MCF 10A (cell line): ENCODE measurements around the gene RAP1GAP. TPM values are rescaled to one million over a fixed set of nuclear protein-coding genes. Genes with fewer than 3 reads are reported as not detected.
"Not testable (repeated sequence)": the region's sequence is repeated elsewhere in the genome, so short reads cannot be mapped to it uniquely, and the experiment has no call there.

Experiments
- BruUV-seq: library from RNA; stranded (reverse); fragments of 400-500 nt; replicated peaks from 2 replicates; lab custom pipeline; 2021; lab: Mats Ljungman, UMichigan
- CTCF ChIA-PET: fragments of 300-600 bp; sonication (Branson Sonifier 250); formaldehyde crosslinking; extraction: SDS; loops from one replicate; lab custom pipeline; 2021; ENCODE audit warnings: antibody characterized with exemption, inconsistent platforms; lab: Yijun Ruan, JAX
- POLR2A ChIA-PET: fragments of 300-600, 350-650 bp; sonication (Branson Sonifier 250); formaldehyde crosslinking; extraction: SDS; loops from one replicate; lab custom pipeline; 2020; ENCODE audit warnings: antibody characterized with exemption, inconsistent platforms; lab: Yijun Ruan, JAX
- DNase-seq: peaks from one replicate; pipeline ENCODE4 v3.0.0-alpha.2; 2018; ENCODE audit not compliant: unreplicated experiment
- H3K27ac Mint-ChIP-seq: one replicate; pipeline ENCODE4 v1.8.0; 2022; ENCODE audit warnings: mild to moderate bottlenecking, low read depth, mixed read lengths; ENCODE audit not compliant: unreplicated experiment
- H3K27me3 Mint-ChIP-seq: one replicate; pipeline ENCODE4 v1.8.0; 2022; ENCODE audit warnings: mixed read lengths; ENCODE audit not compliant: insufficient read depth, unreplicated experiment
- H3K36me3 Mint-ChIP-seq: one replicate; pipeline ENCODE4 v1.8.0; 2022; ENCODE audit warnings: mild to moderate bottlenecking, moderate library complexity, mixed read lengths; ENCODE audit not compliant: insufficient read depth, unreplicated experiment
- H3K4me1 Mint-ChIP-seq: one replicate; pipeline ENCODE4 v1.8.0; 2022; ENCODE audit warnings: mixed read lengths; ENCODE audit not compliant: insufficient read depth, unreplicated experiment
- H3K4me3 Mint-ChIP-seq: one replicate; pipeline ENCODE4 v1.8.0; 2022; ENCODE audit warnings: mild to moderate bottlenecking, moderate library complexity, mixed read lengths; ENCODE audit not compliant: unreplicated experiment
- H3K9me3 Mint-ChIP-seq: one replicate; pipeline ENCODE4 v1.8.0; 2022; ENCODE audit warnings: mixed read lengths; ENCODE audit not compliant: unreplicated experiment
- CTCF ChIP-seq: fragments of 200-600 bp; IDR thresholded peaks from one replicate; pipeline ENCODE4 v1.8.0; 2022; ENCODE audit warnings: antibody characterized with exemption, mild to moderate bottlenecking; ENCODE audit not compliant: unreplicated experiment
- intact Hi-C: fragments of 100-400 bp; cut with micrococcal nuclease; formaldehyde crosslinking; loops from 2 replicates; pipeline ENCODE4 v1.14.1; 2022
- total RNA-seq: library from RNA; stranded (reverse); gene quantifications from 2 replicates; pipeline ENCODE4 v1.2.3, GENCODE V29; 2022

The RAP1GAP gene
- total RNA-seq, 1 experiment from 2014 or later, result not detected

- BruUV-seq, result no TSS peak
- no peak overlapping the region for H3K4me3 Mint-ChIP-seq
- H3K36me3 Mint-ChIP-seq, result no peaks in the 10 kb centered on the region
- peak; percentile 18 for DNase-seq
- intact Hi-C loops, result no loop called here
- no peaks in the 10 kb centered on the region for H3K9me3 Mint-ChIP-seq
- H3K27me3 Mint-ChIP-seq, result no peaks in the 10 kb centered on the region
- no peak overlapping the region for H3K27ac Mint-ChIP-seq
- TF ChIP-seq CTCF, result no peak
- ChIA-PET CTCF (interaction anchor here (0.9 kb wide), 1 partner anchor 16 kb away, joined by 4 read pairs; no protein-coding TSS in a partner anchor), POLR2A (no interaction called here)
- no peaks in the 10 kb centered on the region for H3K4me1 Mint-ChIP-seq
Measured at GRCh38 chr1:21568006-21568746, 101.0 kb downstream of the RAP1GAP start.

- TF ChIP-seq CTCF, result no peak
- Mint-ChIP-seq H3K36me3 (no peaks in the 10 kb centered on the region), H3K27ac (no peak overlapping the region), H3K27me3 (no peaks in the 10 kb centered on the region), H3K4me1 (no peaks in the 10 kb centered on the region), H3K4me3 (no peak overlapping the region), H3K9me3 (no peaks in the 10 kb centered on the region)
- CTCF ChIA-PET, result interaction anchor here (0.9 kb wide), 1 partner anchor 15 kb away, joined by 4 read pairs; no protein-coding TSS in a partner anchor
- intact Hi-C loops, result no loop called here
- POLR2A ChIA-PET, result no interaction called here
- BruUV-seq, result no TSS peak
- no peak for DNase-seq
Measured at GRCh38 chr1:21567241-21568005, 101.7 kb downstream of the RAP1GAP start.

DNA sequence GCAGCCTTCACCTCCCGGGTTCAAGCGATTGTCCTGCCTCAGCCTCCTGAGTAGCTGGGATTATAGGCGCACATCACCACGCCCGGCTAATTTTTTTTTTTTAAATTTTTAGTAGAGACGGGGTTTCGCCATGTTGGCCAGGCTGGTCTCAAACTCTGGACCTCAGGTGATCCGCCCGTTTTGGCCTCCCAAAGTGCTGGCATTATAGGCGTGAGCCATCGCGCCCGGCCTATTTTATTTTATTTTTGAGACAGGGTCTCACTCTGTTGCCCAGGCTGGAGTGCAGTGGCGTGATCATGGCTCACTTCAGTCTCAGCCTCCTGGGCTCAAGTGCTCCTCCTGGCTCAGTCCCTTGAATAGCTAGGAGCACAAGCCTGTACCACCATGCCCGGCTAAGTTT is 102.8 kb downstream of the RAP1GAP start:
- H3K27ac Mint-ChIP-seq, H3K4me3 Mint-ChIP-seq, POLR2A ChIA-PET, CTCF ChIA-PET, H3K27me3 Mint-ChIP-seq, DNase-seq, BruUV-seq, H3K4me1 Mint-ChIP-seq, H3K9me3 Mint-ChIP-seq, intact Hi-C loops, H3K36me3 Mint-ChIP-seq: not testable (repeated sequence)

- POLR2A ChIA-PET, result no interaction called here
Measured at GRCh38 chr1:21565285-21565684, 103.9 kb downstream of the RAP1GAP start.

More at GRCh38 chr1:21565285-21565684, 103.9 kb downstream of the RAP1GAP start:
- no peak for DNase-seq
- no peaks in the 10 kb centered on the region for H3K9me3 Mint-ChIP-seq
- TF ChIP-seq CTCF, result no peak
- CTCF ChIA-PET, result no interaction called here
- intact Hi-C loops, result no loop called here
- no peaks in the 10 kb centered on the region for H3K4me1 Mint-ChIP-seq
- BruUV-seq, result no TSS peak
- H3K27me3 Mint-ChIP-seq, result no peaks in the 10 kb centered on the region
- H3K4me3 Mint-ChIP-seq, result no peak overlapping the region
- no peak overlapping the region for H3K27ac Mint-ChIP-seq
- no peaks in the 10 kb centered on the region for H3K36me3 Mint-ChIP-seq
